Neural progenitor cell (in vitro differentiated cells): Measurements from ENCODE around the gene FUT7. TPM values are rescaled to one million over a fixed set of nuclear protein-coding genes. Genes with fewer than 3 reads are reported as not detected.

ENCODE experiments used
- DNase-seq: peaks from one replicate; pipeline ENCODE4 v3.0.0-alpha.2; 2016; ENCODE audit warnings: low spot score
- H2AFZ ChIP-seq: fragments of 200-600 bp; sonication (generic); replicated peaks from 2 replicates; pipeline ENCODE4 v1.6.1; 2016; ENCODE audit warnings: antibody characterized with exemption
- H3F3A ChIP-seq: fragments of 200-600 bp; sonication (generic); 2 replicates; pipeline ENCODE4 v1.6.1; 2016; ENCODE audit warnings: antibody characterized with exemption, low read depth
- H3K27ac ChIP-seq: fragments of 200-600 bp; sonication (generic); 2 replicates; pipeline ENCODE4 v1.5.1; 2016; ENCODE audit warnings: mild to moderate bottlenecking
- H3K27me3 ChIP-seq: fragments of 200-600 bp; sonication (generic); 2 replicates; pipeline ENCODE4 v1.6.1; 2016; ENCODE audit warnings: mild to moderate bottlenecking, moderate library complexity
- H3K36me3 ChIP-seq: fragments of 200-600 bp; sonication (generic); 2 replicates; pipeline ENCODE4 v1.5.1; 2016
- H3K4me1 ChIP-seq: fragments of 200-600 bp; sonication (generic); 2 replicates; pipeline ENCODE4 v1.6.1; 2016; ENCODE audit warnings: mixed run types
- H3K4me2 ChIP-seq: fragments of 200-600 bp; sonication (generic); 2 replicates; pipeline ENCODE4 v1.6.1; 2016
- H3K4me3 ChIP-seq: fragments of 200-600 bp; sonication (generic); 2 replicates; pipeline ENCODE4 v1.5.1; 2016
- H3K79me2 ChIP-seq: fragments of 200-600 bp; sonication (generic); 2 replicates; pipeline ENCODE4 v1.6.1; 2016; ENCODE audit warnings: low read depth
- H3K9ac ChIP-seq: fragments of 200-600 bp; sonication (generic); 2 replicates; pipeline ENCODE4 v1.6.1; 2016
- H3K9me3 ChIP-seq: fragments of 200-600 bp; sonication (generic); 2 replicates; pipeline ENCODE4 v1.5.1; 2016; ENCODE audit warnings: low read depth
- H4K20me1 ChIP-seq: fragments of 200-600 bp; sonication (generic); 2 replicates; pipeline ENCODE4 v1.6.1; 2016; ENCODE audit warnings: low read depth
- H3K27ac Mint-ChIP-seq: 3 replicates; pipeline ENCODE4 v1.8.0; 2021; ENCODE audit warnings: mixed read lengths
- H3K27me3 Mint-ChIP-seq: 2 replicates; pipeline ENCODE4 v1.8.0; 2022; ENCODE audit warnings: low read depth, mild to moderate bottlenecking, inconsistent platforms, moderate library complexity, mixed read lengths; ENCODE audit not compliant: insufficient read depth
- H3K36me3 Mint-ChIP-seq: 3 replicates; pipeline ENCODE4 v1.8.0; 2021; ENCODE audit warnings: mixed read lengths
- H3K4me1 Mint-ChIP-seq: 3 replicates; pipeline ENCODE4 v1.8.0; 2021; ENCODE audit warnings: mixed read lengths
- H3K4me3 Mint-ChIP-seq: 3 replicates; pipeline ENCODE4 v1.8.0; 2021; ENCODE audit warnings: mild to moderate bottlenecking, moderate library complexity, mixed read lengths
- H3K9me3 Mint-ChIP-seq: 3 replicates; pipeline ENCODE4 v1.8.0; 2020; ENCODE audit warnings: mixed read lengths
- CTCF ChIP-seq: fragments of 200-600 bp; sonication (generic); IDR thresholded peaks from 2 replicates; pipeline ENCODE4 v1.5.1; 2017; ENCODE audit warnings: antibody characterized with exemption, mild to moderate bottlenecking
- EZH2 ChIP-seq: fragments of 200-600 bp; sonication (generic); IDR thresholded peaks from 2 replicates; pipeline ENCODE4 v1.6.1; 2017; ENCODE audit warnings: antibody characterized with exemption, mild to moderate bottlenecking, moderate library complexity
- EZH2phosphoT487 ChIP-seq: fragments of 200-600 bp; sonication (generic); IDR thresholded peaks from 2 replicates; pipeline ENCODE4 v1.6.1; 2017; ENCODE audit warnings: antibody characterized with exemption
- total RNA-seq: library from RNA; depleted of rRNA; stranded (reverse); fragments of >200 nt; gene quantifications from 2 replicates; pipeline ENCODE4 v1.2.3, GENCODE V29; 2015; ENCODE audit warnings: low replicate concordance

Gene FUT7
- total RNA-seq, 1 donor from 2014 or later, result not detected

GRCh38 chr9:137019891-137020683 lies 11.8 kb downstream of the FUT7 start:
- H3K27ac ChIP-seq, result no peak overlapping the region
- peaks cover 11% of the 10 kb centered on the region for H3K4me1 ChIP-seq
- no peak for DNase-seq
- Mint-ChIP-seq H3K27me3 (peaks cover 5% of the 10 kb centered on the region), H3K27ac (no peak overlapping the region), H3K4me3 (peak overlapping the region; percentile 67), H3K36me3 (peaks cover 4% of the 10 kb centered on the region), H3K4me1 (no peaks in the 10 kb centered on the region), H3K9me3 (no peaks in the 10 kb centered on the region)
- H3F3A ChIP-seq, result peaks cover 7% of the 10 kb centered on the region
- H3K4me2 ChIP-seq, result no peak overlapping the region
- H3K79me2 ChIP-seq, result no peaks in the 10 kb centered on the region
- peaks cover 8% of the 10 kb centered on the region for H4K20me1 ChIP-seq
- H2AFZ ChIP-seq, result no peak overlapping the region
- no peaks in the 10 kb centered on the region for H3K36me3 ChIP-seq
- no peaks in the 10 kb centered on the region for H3K27me3 ChIP-seq
- no peaks in the 10 kb centered on the region for H3K9me3 ChIP-seq
- no peak overlapping the region for H3K9ac ChIP-seq
- TF ChIP-seq EZH2phosphoT487 (no peak), CTCF (no peak), EZH2 (no peak)
- no peak overlapping the region for H3K4me3 ChIP-seq

- H3K4me1 ChIP-seq, result peaks cover 11% of the 10 kb centered on the region
- H3K27me3 ChIP-seq, result no peaks in the 10 kb centered on the region
- no peak for TF ChIP-seq CTCF
- TF ChIP-seq EZH2phosphoT487, result no peak
- no peak for TF ChIP-seq EZH2
- H3K4me2 ChIP-seq, result no peak overlapping the region
- no peak overlapping the region for H2AFZ ChIP-seq
- no peak overlapping the region for H3K4me3 ChIP-seq
- Mint-ChIP-seq H3K4me1 (no peaks in the 10 kb centered on the region), H3K27me3 (peaks cover 5% of the 10 kb centered on the region), H3K9me3 (no peaks in the 10 kb centered on the region), H3K4me3 (no peak overlapping the region), H3K36me3 (peaks cover 4% of the 10 kb centered on the region), H3K27ac (no peak overlapping the region)
- no peaks in the 10 kb centered on the region for H3K79me2 ChIP-seq
- H3K9me3 ChIP-seq, result no peaks in the 10 kb centered on the region
- H3K36me3 ChIP-seq, result no peaks in the 10 kb centered on the region
- H4K20me1 ChIP-seq, result peaks cover 8% of the 10 kb centered on the region
- no peak for DNase-seq
- no peak overlapping the region for H3K9ac ChIP-seq
- H3K27ac ChIP-seq, result no peak overlapping the region
- H3F3A ChIP-seq, result peaks cover 7% of the 10 kb centered on the region
Measured at GRCh38 chr9:137018761-137019559, 12.9 kb downstream of the FUT7 start.

GRCh38 chr9:137017791-137018497 lies 13.9 kb downstream of the FUT7 start:
- Histone ChIP-seq H3K27me3 (no peaks in the 10 kb centered on the region), H3K9ac (no peak overlapping the region), H2AFZ (no peak overlapping the region), H4K20me1 (peaks cover 2% of the 10 kb centered on the region), H3K36me3 (no peaks in the 10 kb centered on the region), H3K9me3 (no peaks in the 10 kb centered on the region), H3K27ac (no peak overlapping the region), H3K4me3 (no peak overlapping the region), H3K79me2 (no peaks in the 10 kb centered on the region), H3K4me2 (no peak overlapping the region), H3F3A (peaks cover 4% of the 10 kb centered on the region), H3K4me1 (peaks cover 1% of the 10 kb centered on the region)
- no peaks in the 10 kb centered on the region for H3K9me3 Mint-ChIP-seq
- peaks cover 4% of the 10 kb centered on the region for H3K36me3 Mint-ChIP-seq
- peaks cover 2% of the 10 kb centered on the region for H3K27me3 Mint-ChIP-seq
- TF ChIP-seq EZH2phosphoT487 (no peak), EZH2 (no peak), CTCF (no peak)
- no peak overlapping the region for H3K27ac Mint-ChIP-seq
- no peak overlapping the region for H3K4me3 Mint-ChIP-seq
- no peaks in the 10 kb centered on the region for H3K4me1 Mint-ChIP-seq
- DNase-seq, result no peak
